ENCODE measurements around the gene CCDC152. TPM values are rescaled to one million over a fixed set of nuclear protein-coding genes. Genes with fewer than 3 reads are reported as not detected.

CCDC152 gene
- total RNA-seq, 1 donor from 2014 or later, result 6.0 TPM

- DNase-seq (ENCODE audit: low spot score), result no peak
Observed at GRCh38 chr5:42787073-42787472, 30.5 kb downstream of the CCDC152 start.

DNA sequence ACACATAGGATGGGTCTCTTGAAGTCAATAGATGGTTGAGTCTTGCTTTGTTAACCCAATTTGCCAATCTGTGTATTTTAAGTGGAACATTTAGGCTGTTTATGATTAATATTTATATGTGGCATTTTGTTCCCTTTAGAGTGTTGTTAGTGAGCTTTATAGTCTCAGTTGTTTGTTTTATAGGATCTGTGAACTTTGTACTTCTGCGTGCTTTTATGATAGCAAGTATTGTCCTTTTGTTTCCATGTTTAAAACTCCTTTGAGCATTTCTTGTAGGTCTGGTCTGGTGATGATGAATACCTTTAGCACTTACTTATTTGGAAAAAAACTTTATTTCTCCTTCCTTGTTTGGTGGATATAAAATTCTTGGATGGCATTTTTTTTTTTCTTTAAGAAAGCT lies 31.2 kb downstream of the CCDC152 start:
- intact Hi-C loops (cut with micrococcal nuclease), result no loop called here
- no peaks in the 10 kb centered on the region for H3K27me3 Mint-ChIP-seq (ENCODE audit: low read depth)
- H3K27ac Mint-ChIP-seq, result no peak overlapping the region
- H3K4me3 Mint-ChIP-seq (ENCODE audit: low read depth), result no peak overlapping the region
- H3K9me3 Mint-ChIP-seq, result peaks cover 32% of the 10 kb centered on the region
- no peaks in the 10 kb centered on the region for H3K4me1 Mint-ChIP-seq (ENCODE audit: low read depth)
- peaks cover 22% of the 10 kb centered on the region for H3K36me3 Mint-ChIP-seq (ENCODE audit: low read depth)
- DNase-seq (ENCODE audit: low spot score), result no peak

More at GRCh38 chr5:42787073-42787472, 30.5 kb downstream of the CCDC152 start:
- Mint-ChIP-seq H3K27ac (no peak overlapping the region), H3K9me3 (peaks cover 32% of the 10 kb centered on the region), H3K4me3 (ENCODE audit: low read depth) (no peak overlapping the region), H3K4me1 (ENCODE audit: low read depth) (no peaks in the 10 kb centered on the region), H3K27me3 (ENCODE audit: low read depth) (no peaks in the 10 kb centered on the region), H3K36me3 (ENCODE audit: low read depth) (peaks cover 22% of the 10 kb centered on the region)
- intact Hi-C loops (cut with micrococcal nuclease), result no loop called here

GRCh38 chr5:42791151-42791550 lies 34.5 kb downstream of the CCDC152 start:
- Mint-ChIP-seq H3K36me3 (ENCODE audit: low read depth) (peaks cover 25% of the 10 kb centered on the region), H3K27me3 (ENCODE audit: low read depth) (no peaks in the 10 kb centered on the region), H3K4me1 (ENCODE audit: low read depth) (no peaks in the 10 kb centered on the region), H3K4me3 (ENCODE audit: low read depth) (no peak overlapping the region), H3K27ac (no peak overlapping the region), H3K9me3 (peaks cover 20% of the 10 kb centered on the region)
- intact Hi-C loops (cut with micrococcal nuclease), result no loop called here
- no peak for DNase-seq (ENCODE audit: low spot score)

- intact Hi-C loops (cut with micrococcal nuclease), result no loop called here
- no peak for DNase-seq (ENCODE audit: low spot score)
- peaks cover 15% of the 10 kb centered on the region for H3K36me3 Mint-ChIP-seq (ENCODE audit: low read depth)
- no peak overlapping the region for H3K27ac Mint-ChIP-seq
- peaks cover 4% of the 10 kb centered on the region for H3K9me3 Mint-ChIP-seq
- H3K4me3 Mint-ChIP-seq (ENCODE audit: low read depth), result no peak overlapping the region
- no peaks in the 10 kb centered on the region for H3K27me3 Mint-ChIP-seq (ENCODE audit: low read depth)
- H3K4me1 Mint-ChIP-seq (ENCODE audit: low read depth), result no peaks in the 10 kb centered on the region
Observed at GRCh38 chr5:42798284-42799240, 41.9 kb downstream of the CCDC152 start.

GRCh38 chr5:42799241-42799608 lies 42.6 kb downstream of the CCDC152 start:
- Mint-ChIP-seq H3K4me1 (ENCODE audit: low read depth) (no peaks in the 10 kb centered on the region), H3K27ac (no peak overlapping the region), H3K4me3 (ENCODE audit: low read depth) (no peak overlapping the region), H3K9me3 (peaks cover 4% of the 10 kb centered on the region), H3K27me3 (ENCODE audit: low read depth) (no peaks in the 10 kb centered on the region), H3K36me3 (ENCODE audit: low read depth) (peaks cover 11% of the 10 kb centered on the region)
- intact Hi-C loops (cut with micrococcal nuclease), result no loop called here
- DNase-seq (ENCODE audit: low spot score), result no peak

- no peak overlapping the region for H3K27ac Mint-ChIP-seq
- peaks cover 4% of the 10 kb centered on the region for H3K9me3 Mint-ChIP-seq
- intact Hi-C loops (cut with micrococcal nuclease), result no loop called here
- no peaks in the 10 kb centered on the region for H3K4me1 Mint-ChIP-seq (ENCODE audit: low read depth)
- no peak overlapping the region for H3K4me3 Mint-ChIP-seq (ENCODE audit: low read depth)
- no peaks in the 10 kb centered on the region for H3K27me3 Mint-ChIP-seq (ENCODE audit: low read depth)
- no peak for DNase-seq (ENCODE audit: low spot score)
- H3K36me3 Mint-ChIP-seq (ENCODE audit: low read depth), result peaks cover 8% of the 10 kb centered on the region
Observed at GRCh38 chr5:42799668-42800114, 43.1 kb downstream of the CCDC152 start.

GRCh38 chr5:42800748-42801330 lies 44.2 kb downstream of the CCDC152 start:
- Mint-ChIP-seq H3K9me3 (peaks cover 4% of the 10 kb centered on the region), H3K4me3 (ENCODE audit: low read depth) (no peak overlapping the region), H3K27ac (no peak overlapping the region), H3K27me3 (ENCODE audit: low read depth) (no peaks in the 10 kb centered on the region), H3K4me1 (ENCODE audit: low read depth) (no peaks in the 10 kb centered on the region), H3K36me3 (ENCODE audit: low read depth) (peaks cover 8% of the 10 kb centered on the region)
- no peak for DNase-seq (ENCODE audit: low spot score)
- intact Hi-C loops (cut with micrococcal nuclease), result no loop called here

- Mint-ChIP-seq H3K9me3 (peaks cover 4% of the 10 kb centered on the region), H3K27ac (no peak overlapping the region), H3K4me1 (ENCODE audit: low read depth) (no peaks in the 10 kb centered on the region), H3K27me3 (ENCODE audit: low read depth) (no peaks in the 10 kb centered on the region), H3K36me3 (ENCODE audit: low read depth) (peaks cover 8% of the 10 kb centered on the region), H3K4me3 (ENCODE audit: low read depth) (no peak overlapping the region)
- intact Hi-C loops (cut with micrococcal nuclease), result no loop called here
- no peak for DNase-seq (ENCODE audit: low spot score)
Observed at GRCh38 chr5:42801516-42802166, 45.0 kb downstream of the CCDC152 start.

DNA sequence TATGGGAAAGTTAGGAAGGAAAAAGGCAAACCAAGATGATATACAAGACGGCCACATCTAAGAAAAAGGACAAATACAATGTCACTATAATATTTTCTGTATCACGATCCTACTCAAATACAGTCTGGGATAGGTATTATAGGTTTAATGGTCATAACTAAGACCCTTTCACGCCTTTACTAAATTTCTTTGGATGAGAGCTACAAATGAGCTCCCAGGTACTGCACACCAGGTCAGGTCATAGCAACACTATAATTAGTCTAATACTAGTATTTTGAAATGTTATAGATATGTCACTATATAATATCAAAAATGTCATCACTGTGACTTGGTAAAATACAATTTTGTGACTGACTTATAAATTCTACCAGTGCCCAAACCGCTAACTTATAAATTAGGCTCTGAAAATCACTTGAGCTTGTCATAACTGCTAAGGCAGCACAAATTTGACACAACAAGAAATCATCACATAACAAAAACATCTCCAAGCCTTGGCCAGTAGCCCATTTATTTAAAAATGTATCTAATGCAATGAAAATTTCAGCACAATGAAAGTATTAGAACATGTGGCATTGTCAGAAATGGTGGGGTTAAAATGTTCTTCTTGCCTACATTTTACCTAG lies 48.2 kb downstream of the CCDC152 start:
- intact Hi-C loops (cut with micrococcal nuclease), result no loop called here
- H3K27ac Mint-ChIP-seq, result no peak overlapping the region

DNA sequence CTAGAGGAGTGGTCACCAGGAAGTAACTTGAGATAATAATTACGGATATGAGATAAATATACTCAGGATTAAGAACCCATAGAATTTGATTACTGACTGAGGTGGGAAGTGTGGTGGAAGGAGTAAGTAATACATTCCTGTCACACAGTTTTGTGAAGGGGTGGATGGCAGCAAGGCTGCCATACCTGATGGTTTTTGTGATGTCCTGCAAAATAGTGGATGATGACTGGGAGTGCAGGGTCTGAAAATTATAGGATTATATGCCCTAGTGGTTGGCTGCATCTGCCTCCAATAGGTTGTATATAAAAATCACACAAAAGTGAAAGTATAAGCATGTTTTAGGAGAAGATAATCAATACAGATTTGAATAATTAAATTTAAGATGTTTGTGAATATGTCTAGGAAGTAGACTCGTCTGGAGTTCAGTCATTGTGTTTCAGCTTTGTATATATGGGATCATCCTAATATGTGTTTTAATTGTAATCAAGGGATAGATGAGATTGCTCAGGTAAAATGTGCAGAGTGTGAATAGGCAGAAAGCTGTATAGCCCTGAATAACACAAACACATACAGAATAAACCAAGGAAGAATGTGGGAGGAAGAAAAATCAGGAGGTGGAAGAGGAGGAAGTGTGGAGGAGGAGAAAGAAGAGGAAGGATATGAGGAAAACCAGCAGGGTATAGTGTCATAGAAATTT lies 49.5 kb downstream of the CCDC152 start:
- Mint-ChIP-seq H3K9me3 (no peaks in the 10 kb centered on the region), H3K27me3 (ENCODE audit: low read depth) (no peaks in the 10 kb centered on the region), H3K4me3 (ENCODE audit: low read depth) (no peak overlapping the region), H3K4me1 (ENCODE audit: low read depth) (no peaks in the 10 kb centered on the region), H3K36me3 (ENCODE audit: low read depth) (no peaks in the 10 kb centered on the region), H3K27ac (no peak overlapping the region)
- intact Hi-C loops (cut with micrococcal nuclease), result no loop called here
- no peak for DNase-seq (ENCODE audit: low spot score)

More for the DNA sequence above, 48.2 kb downstream of the CCDC152 start:
- no peaks in the 10 kb centered on the region for H3K27me3 Mint-ChIP-seq (ENCODE audit: low read depth)
- no peaks in the 10 kb centered on the region for H3K9me3 Mint-ChIP-seq
- no peaks in the 10 kb centered on the region for H3K36me3 Mint-ChIP-seq (ENCODE audit: low read depth)
- no peak overlapping the region for H3K4me3 Mint-ChIP-seq (ENCODE audit: low read depth)
- no peaks in the 10 kb centered on the region for H3K4me1 Mint-ChIP-seq (ENCODE audit: low read depth)
- no peak for DNase-seq (ENCODE audit: low spot score)

DNA sequence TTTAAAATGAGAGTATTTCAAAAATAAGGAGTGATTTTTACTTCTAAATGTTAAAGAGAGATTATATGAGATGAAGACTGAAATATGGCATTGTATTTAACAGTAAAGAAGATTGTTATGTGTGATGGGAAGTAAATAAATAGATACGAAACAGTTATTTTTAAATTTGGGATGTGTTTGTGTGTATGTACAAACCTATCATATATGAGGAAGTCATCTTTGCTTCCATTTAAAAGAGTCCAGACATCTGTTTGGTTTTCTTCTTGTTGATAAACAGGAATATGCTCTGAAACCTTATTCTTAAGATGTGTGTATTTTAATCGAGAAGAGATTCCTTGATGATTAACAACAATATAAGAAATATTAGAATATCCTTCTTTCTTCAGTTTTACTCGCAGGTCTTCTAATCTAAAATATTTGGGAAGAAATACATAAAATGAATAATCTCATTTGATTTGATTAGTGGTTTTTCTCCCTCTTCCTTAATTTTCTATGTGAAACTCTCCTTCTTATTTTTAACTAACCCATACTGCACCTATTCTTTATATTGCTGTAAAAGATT lies 50.2 kb downstream of the CCDC152 start:
- H3K27me3 Mint-ChIP-seq (ENCODE audit: low read depth), result no peaks in the 10 kb centered on the region
- H3K4me1 Mint-ChIP-seq (ENCODE audit: low read depth), result peaks cover 3% of the 10 kb centered on the region
- no peak overlapping the region for H3K27ac Mint-ChIP-seq
- intact Hi-C loops (cut with micrococcal nuclease), result no loop called here
- no peak for DNase-seq (ENCODE audit: low spot score)
- H3K9me3 Mint-ChIP-seq, result no peaks in the 10 kb centered on the region
- H3K36me3 Mint-ChIP-seq (ENCODE audit: low read depth), result no peaks in the 10 kb centered on the region
- H3K4me3 Mint-ChIP-seq (ENCODE audit: low read depth), result no peak overlapping the region

Measured in activated T-helper 2 cell treated with anti-CD3 and anti-CD28 coated beads, Interferon-gamma antibody, Interleukin-2, Interleukin-4, amounts not matched to agents 10 μg/mL and 5 μg/mL and 100 μg/mL, durations not matched to agents 14 hours and 24 hours and 36 hours (primary cell).